OCI-LY7 (cell line): Measurements from ENCODE around the gene CELF4. TPM values are rescaled to one million over a fixed set of nuclear protein-coding genes. Genes with fewer than 3 reads are reported as not detected.

Experiments
- BruUV-seq: library from RNA; stranded (reverse); fragments of 400-500 nt; replicated peaks from 2 replicates; lab custom pipeline; 2021; lab: Mats Ljungman, UMichigan
- CTCF ChIA-PET: fragments of 300-600 bp; sonication (Branson Sonifier 250); formaldehyde crosslinking; loops from one replicate; lab custom pipeline; 2022; ENCODE audit warnings: antibody characterized with exemption; ENCODE audit not compliant: unreplicated experiment; lab: Charles Lee
- POLR2A ChIA-PET: fragments of 300-600 bp; sonication (Branson Sonifier 250); formaldehyde crosslinking; loops from one replicate; lab custom pipeline; 2022; ENCODE audit warnings: antibody characterized with exemption; lab: Charles Lee
- DNase-seq: peaks from one replicate; pipeline ENCODE4 v3.0.0-alpha.2; 2015; ENCODE audit warnings: low spot score
- H2AFZ ChIP-seq: fragments of 200-600 bp; sonication (generic), shearing (Covaris generic); 2 replicates; pipeline ENCODE4 v1.6.1; 2014; ENCODE audit warnings: mild to moderate bottlenecking, antibody characterized with exemption, low read length, moderate library complexity
- H3K27ac ChIP-seq: fragments of 200-600 bp; sonication (generic); 2 replicates; pipeline ENCODE4 v1.5.1; 2014; ENCODE audit warnings: mixed run types, low read depth, mild to moderate bottlenecking, moderate library complexity, low read length, inconsistent platforms; ENCODE audit not compliant: poor library complexity, severe bottlenecking
- H3K36me3 ChIP-seq: fragments of 200-600 bp; sonication (generic); 2 replicates; pipeline ENCODE4 v1.6.1; 2014; ENCODE audit warnings: mild to moderate bottlenecking, antibody characterized with exemption, low read length, moderate library complexity, mixed read lengths; ENCODE audit not compliant: insufficient read depth
- H3K4me1 ChIP-seq: fragments of 200-600 bp; sonication (generic); 2 replicates; pipeline ENCODE4 v1.5.1; 2014; ENCODE audit warnings: mild to moderate bottlenecking, low read length; ENCODE audit not compliant: insufficient read depth, poor library complexity, severe bottlenecking
- H3K4me2 ChIP-seq: fragments of 200-600 bp; sonication (generic); 2 replicates; pipeline ENCODE4 v1.6.1; 2014; ENCODE audit warnings: mild to moderate bottlenecking, low read length
- H3K4me3 ChIP-seq: fragments of 200-600 bp; sonication (generic); 2 replicates; pipeline ENCODE4 v1.5.1; 2014; ENCODE audit warnings: mild to moderate bottlenecking, low read depth, low read length; ENCODE audit not compliant: poor library complexity, severe bottlenecking
- H3K79me2 ChIP-seq: fragments of 200-600 bp; sonication (generic); 2 replicates; pipeline ENCODE4 v1.6.1; 2016; ENCODE audit warnings: low read depth, mild to moderate bottlenecking, low read length, moderate library complexity, mixed read lengths; ENCODE audit not compliant: insufficient read depth
- H3K9me2 ChIP-seq: fragments of 200-600 bp; sonication (generic); 2 replicates; pipeline ENCODE4 v1.6.1; 2016; ENCODE audit warnings: mild to moderate bottlenecking, low read length, mixed read lengths; ENCODE audit not compliant: insufficient read depth
- H3K9me3 ChIP-seq: fragments of 200-600 bp; sonication (generic); 2 replicates; pipeline ENCODE4 v1.6.1; 2014; ENCODE audit warnings: mild to moderate bottlenecking, mixed run types, low read length, mixed read lengths
- H4K20me1 ChIP-seq: fragments of 200-600 bp; sonication (generic); 2 replicates; pipeline ENCODE4 v1.6.1; 2014; ENCODE audit warnings: mild to moderate bottlenecking, antibody characterized with exemption, low read length, moderate library complexity, mixed read lengths; ENCODE audit not compliant: insufficient read depth
- EZH2phosphoT487 ChIP-seq: fragments of 200-600 bp; sonication (generic); IDR thresholded peaks from 2 replicates; pipeline ENCODE4 v1.6.1; 2018; ENCODE audit warnings: low read depth, borderline replicate concordance, mild to moderate bottlenecking, mixed run types, antibody characterized with exemption, low read length, moderate library complexity, mixed read lengths
- intact Hi-C: fragments of 100-400 bp; cut with micrococcal nuclease; formaldehyde crosslinking; loops from one replicate; pipeline ENCODE4 v1.10.0; 2022; ENCODE audit not compliant: unreplicated experiment
- total RNA-seq, 2 experiments: library from RNA; depleted of rRNA in 1 of 2; stranded (reverse); fragments of >200 nt in 1 of 2; shearing (Covaris generic) in 1 of 2; gene quantifications; 2 replicates each; pipeline ENCODE4 v1.2.3, GENCODE V29; 2014 to 2022
- TF ChIP-seq, protein P1 (sequence below): fragments of 200-600 bp; sonication (generic); conservative IDR thresholded peaks from 2 replicates; pipeline ENCODE4 v1.5.1; 2014; ENCODE audit warnings: mild to moderate bottlenecking, antibody characterized with exemption, low read length, moderate library complexity, mixed read lengths

Gene CELF4
- total RNA-seq, 2 experiments from 2014 or later, result not detected

DNA sequence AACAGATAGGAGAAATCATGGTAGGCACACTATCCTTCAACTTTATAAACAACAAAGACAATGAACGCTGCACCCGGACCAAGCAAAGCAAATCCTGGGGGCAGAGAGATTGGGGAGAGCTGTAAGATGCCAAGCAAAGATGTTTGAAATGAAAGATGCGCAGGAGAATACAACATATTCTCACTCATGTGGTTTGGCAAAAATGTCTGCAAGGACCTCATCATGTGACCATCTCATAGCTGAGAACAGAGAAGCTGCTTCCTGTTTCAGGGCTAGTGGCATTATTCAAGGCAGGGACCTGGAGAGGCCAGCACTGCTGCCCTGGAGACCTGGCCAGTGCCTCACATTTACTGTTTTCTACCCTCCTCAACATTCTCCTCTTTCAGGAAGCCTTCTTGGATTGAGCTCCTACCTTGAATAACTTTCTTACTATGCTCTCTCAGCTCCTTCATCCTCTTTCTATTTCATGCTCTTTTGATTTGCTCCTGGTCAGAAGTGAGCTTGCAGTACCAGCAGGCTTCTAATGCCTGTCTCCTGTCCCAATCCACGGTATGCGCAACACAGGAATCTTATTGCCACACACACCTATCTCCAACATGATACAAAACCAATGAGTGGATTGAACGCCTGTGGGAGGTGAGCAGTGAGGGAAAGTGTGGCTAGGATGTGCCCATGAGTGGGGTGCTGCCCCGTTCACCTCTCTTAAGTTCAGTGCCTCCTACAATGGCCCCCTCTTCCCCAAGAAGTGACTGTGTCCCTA is 133.0 kb downstream of the CELF4 start:
- Histone ChIP-seq H3K9me3 (no peaks in the 10 kb centered on the region), H3K4me2 (no peak overlapping the region), H3K4me3 (no peak overlapping the region), H3K36me3 (no peaks in the 10 kb centered on the region), H3K4me1 (peaks cover 4% of the 10 kb centered on the region), H4K20me1 (no peaks in the 10 kb centered on the region), H3K79me2 (no peaks in the 10 kb centered on the region), H3K27ac (no peak overlapping the region), H3K9me2 (no peaks in the 10 kb centered on the region), H2AFZ (no peak overlapping the region)
- TF ChIP-seq EZH2phosphoT487, result no peak
- TF ChIP-seq, protein P1, sequence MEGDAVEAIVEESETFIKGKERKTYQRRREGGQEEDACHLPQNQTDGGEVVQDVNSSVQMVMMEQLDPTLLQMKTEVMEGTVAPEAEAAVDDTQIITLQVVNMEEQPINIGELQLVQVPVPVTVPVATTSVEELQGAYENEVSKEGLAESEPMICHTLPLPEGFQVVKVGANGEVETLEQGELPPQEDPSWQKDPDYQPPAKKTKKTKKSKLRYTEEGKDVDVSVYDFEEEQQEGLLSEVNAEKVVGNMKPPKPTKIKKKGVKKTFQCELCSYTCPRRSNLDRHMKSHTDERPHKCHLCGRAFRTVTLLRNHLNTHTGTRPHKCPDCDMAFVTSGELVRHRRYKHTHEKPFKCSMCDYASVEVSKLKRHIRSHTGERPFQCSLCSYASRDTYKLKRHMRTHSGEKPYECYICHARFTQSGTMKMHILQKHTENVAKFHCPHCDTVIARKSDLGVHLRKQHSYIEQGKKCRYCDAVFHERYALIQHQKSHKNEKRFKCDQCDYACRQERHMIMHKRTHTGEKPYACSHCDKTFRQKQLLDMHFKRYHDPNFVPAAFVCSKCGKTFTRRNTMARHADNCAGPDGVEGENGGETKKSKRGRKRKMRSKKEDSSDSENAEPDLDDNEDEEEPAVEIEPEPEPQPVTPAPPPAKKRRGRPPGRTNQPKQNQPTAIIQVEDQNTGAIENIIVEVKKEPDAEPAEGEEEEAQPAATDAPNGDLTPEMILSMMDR, result no peak
- ChIA-PET POLR2A (no interaction called here), CTCF (interaction anchor here (0.9 kb wide), 1 partner anchor 103 kb away, joined by 3 read pairs; no protein-coding TSS in a partner anchor)
- intact Hi-C loops, result no loop called here
- DNase-seq, result peak; percentile 4
- BruUV-seq, result no TSS peak

DNA sequence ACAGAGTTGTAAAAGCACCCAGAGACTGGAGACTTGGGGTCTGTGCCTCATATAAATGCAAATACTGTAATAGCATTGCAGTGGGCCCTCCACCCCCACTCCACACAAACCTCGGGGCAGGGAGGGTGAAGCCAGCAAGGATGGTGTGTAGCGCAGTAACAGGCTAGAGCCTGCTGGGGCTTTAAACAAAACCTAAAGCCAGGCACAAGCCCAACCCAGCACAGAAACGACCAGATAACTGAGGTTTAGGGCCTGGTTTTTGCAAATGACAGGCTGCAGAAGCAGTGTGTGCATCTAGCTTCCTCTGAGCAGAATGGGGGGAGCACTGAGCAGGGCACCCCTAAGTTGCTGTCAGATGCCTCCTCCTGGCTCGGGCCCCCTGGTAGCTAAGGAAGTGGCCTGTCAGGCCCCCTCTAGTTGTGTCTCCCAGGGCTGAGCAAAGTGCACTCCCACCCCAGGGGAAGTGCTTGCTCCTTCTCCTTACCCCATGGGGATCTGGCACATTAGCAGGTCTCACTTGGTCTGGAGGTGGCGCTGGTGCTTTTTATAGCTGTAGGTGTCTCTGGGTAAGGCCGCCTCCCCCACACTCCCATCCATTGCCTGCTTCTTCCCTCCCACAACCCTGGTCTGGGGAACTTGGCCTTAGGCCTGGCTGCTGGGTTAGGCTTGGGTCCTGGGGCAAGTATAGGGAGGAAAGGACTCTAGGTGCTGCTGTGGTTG is 135.1 kb downstream of the CELF4 start:
- Histone ChIP-seq H4K20me1 (no peaks in the 10 kb centered on the region), H2AFZ (peak overlapping the region; percentile 61; the same call in 1 of the 2 replicates)
- POLR2A ChIA-PET, result interaction anchor here (0.7 kb wide), 1 partner anchor 9 kb away, joined by 5 read pairs; no protein-coding TSS in a partner anchor

More for the DNA sequence above, 135.1 kb downstream of the CELF4 start:
- H3K36me3 ChIP-seq, result no peaks in the 10 kb centered on the region
- no peaks in the 10 kb centered on the region for H3K9me2 ChIP-seq
- H3K27ac ChIP-seq, result no peak overlapping the region
- no peaks in the 10 kb centered on the region for H3K9me3 ChIP-seq
- TF ChIP-seq, protein P1, result 0 out of 2 replicates have a peak, but pooled peaks have one; percentile 20
- TF ChIP-seq EZH2phosphoT487, result no peak
- no peak for DNase-seq
- CTCF ChIA-PET, result no interaction called here
- BruUV-seq, result no TSS peak
- no peak overlapping the region for H3K4me3 ChIP-seq
- intact Hi-C loops, result no loop called here
- peaks cover 4% of the 10 kb centered on the region for H3K4me1 ChIP-seq
- no peak overlapping the region for H3K4me2 ChIP-seq
- H3K79me2 ChIP-seq, result no peaks in the 10 kb centered on the region
